ENCODE data around the gene SPDYE6.
"Not testable (repeated sequence)": the region's sequence is repeated elsewhere in the genome, so short reads cannot be mapped to it uniquely, and the experiment has no call there.

DNA sequence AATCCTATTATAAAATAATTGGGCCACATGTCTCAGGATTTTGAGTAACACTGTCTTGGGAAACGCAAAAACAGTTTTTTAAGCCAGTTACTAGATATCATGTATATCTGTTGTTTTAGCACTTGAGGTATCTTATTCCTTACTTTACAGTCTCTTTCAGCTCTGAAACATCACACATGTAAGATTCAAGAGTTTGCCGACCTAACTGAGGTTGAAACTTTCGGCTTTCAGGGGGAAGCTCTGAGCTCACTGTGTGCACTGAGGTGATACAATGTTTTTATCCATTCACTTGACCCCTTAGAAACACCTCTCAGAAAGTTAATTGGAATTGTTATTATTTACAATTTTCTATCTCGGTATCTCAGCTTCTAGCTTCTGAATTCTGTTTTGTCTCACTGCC is 18.8 kb downstream of the SPDYE6 start:
- TF ChIP-seq POLR2AphosphoS5 (IDR thresholded peaks at IDR 0.05; ENCODE audit: low read length); USF1 (IDR thresholded peaks at IDR 0.05; ENCODE audit: borderline replicate concordance, extremely low read length, insufficient read depth, low read depth, low read length); EZH2 (IDR thresholded peaks at IDR 0.05; ENCODE audit: borderline replicate concordance, control insufficient read depth, low read depth, low read length); BCL3 (IDR thresholded peaks at IDR 0.05; ENCODE audit: borderline replicate concordance, insufficient read depth, low read depth, low read length, poor library complexity, severe bottlenecking); NR2C1 (IDR thresholded peaks at IDR 0.05); SPI1 (IDR thresholded peaks at IDR 0.05; ENCODE audit: borderline replicate concordance, insufficient read depth, low read depth, low read length); SRF (IDR thresholded peaks at IDR 0.05; ENCODE audit: low read depth in 2 of 2, low read length in 2 of 2); POLR2AphosphoS2 (IDR thresholded peaks at IDR 0.05; ENCODE audit: low read depth, low read length); RAD51 (IDR thresholded peaks at IDR 0.05): not testable (repeated sequence)
- TF ChIP-seq, protein P1, sequence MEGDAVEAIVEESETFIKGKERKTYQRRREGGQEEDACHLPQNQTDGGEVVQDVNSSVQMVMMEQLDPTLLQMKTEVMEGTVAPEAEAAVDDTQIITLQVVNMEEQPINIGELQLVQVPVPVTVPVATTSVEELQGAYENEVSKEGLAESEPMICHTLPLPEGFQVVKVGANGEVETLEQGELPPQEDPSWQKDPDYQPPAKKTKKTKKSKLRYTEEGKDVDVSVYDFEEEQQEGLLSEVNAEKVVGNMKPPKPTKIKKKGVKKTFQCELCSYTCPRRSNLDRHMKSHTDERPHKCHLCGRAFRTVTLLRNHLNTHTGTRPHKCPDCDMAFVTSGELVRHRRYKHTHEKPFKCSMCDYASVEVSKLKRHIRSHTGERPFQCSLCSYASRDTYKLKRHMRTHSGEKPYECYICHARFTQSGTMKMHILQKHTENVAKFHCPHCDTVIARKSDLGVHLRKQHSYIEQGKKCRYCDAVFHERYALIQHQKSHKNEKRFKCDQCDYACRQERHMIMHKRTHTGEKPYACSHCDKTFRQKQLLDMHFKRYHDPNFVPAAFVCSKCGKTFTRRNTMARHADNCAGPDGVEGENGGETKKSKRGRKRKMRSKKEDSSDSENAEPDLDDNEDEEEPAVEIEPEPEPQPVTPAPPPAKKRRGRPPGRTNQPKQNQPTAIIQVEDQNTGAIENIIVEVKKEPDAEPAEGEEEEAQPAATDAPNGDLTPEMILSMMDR (IDR thresholded peaks at IDR 0.05 in 2 of 3, conservative IDR thresholded peaks at IDR 0.05 in 1 of 3; ENCODE audit: control insufficient read depth in 2 of 3, extremely low read depth in 1 of 3, insufficient read depth in 1 of 3, low read depth in 3 of 3, low read length in 3 of 3): not testable (repeated sequence)
- TF ChIP-seq, protein P2, sequence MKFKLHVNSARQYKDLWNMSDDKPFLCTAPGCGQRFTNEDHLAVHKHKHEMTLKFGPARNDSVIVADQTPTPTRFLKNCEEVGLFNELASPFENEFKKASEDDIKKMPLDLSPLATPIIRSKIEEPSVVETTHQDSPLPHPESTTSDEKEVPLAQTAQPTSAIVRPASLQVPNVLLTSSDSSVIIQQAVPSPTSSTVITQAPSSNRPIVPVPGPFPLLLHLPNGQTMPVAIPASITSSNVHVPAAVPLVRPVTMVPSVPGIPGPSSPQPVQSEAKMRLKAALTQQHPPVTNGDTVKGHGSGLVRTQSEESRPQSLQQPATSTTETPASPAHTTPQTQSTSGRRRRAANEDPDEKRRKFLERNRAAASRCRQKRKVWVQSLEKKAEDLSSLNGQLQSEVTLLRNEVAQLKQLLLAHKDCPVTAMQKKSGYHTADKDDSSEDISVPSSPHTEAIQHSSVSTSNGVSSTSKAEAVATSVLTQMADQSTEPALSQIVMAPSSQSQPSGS (IDR thresholded peaks at IDR 0.05; ENCODE audit: low read length): not testable (repeated sequence)

Measured in GM12878 (cell line).